NT2/D1 (cell line): ENCODE data around the gene DRD4.

Experiments used
- SUZ12 ChIP-seq: IDR thresholded peaks from 2 replicates; pipeline ENCODE4 v1.6.1; 2011; ENCODE audit not compliant: insufficient read length, insufficient read depth; ENCODE audit errors: extremely low read depth
- YY1 ChIP-seq: IDR thresholded peaks from 2 replicates; pipeline ENCODE4 v1.6.1; 2011; ENCODE audit not compliant: insufficient read length, insufficient read depth
- ZNF274 ChIP-seq: IDR thresholded peaks from 2 replicates; pipeline ENCODE4 v1.6.1; 2011; ENCODE audit warnings: mild to moderate bottlenecking, low read depth, low read length

DNA sequence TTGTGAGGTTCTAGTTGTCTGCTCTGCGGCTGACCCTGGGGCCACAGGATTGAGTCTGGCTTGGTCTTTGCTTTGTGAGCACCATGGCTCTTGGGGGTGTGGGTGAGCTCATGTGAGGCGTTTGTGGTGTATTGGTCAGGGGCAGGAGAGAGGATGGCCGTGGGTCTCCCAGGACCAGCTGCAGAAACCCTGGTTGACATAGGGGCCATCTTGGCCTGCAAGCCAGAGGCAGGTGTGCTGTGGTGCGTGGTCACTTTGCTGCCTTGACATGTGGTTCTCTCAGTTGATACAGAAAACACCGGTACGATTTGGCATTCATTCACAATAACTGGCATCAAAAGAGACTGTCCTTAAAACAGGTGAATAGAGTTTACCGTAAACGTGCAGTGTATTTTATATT is 49.5 kb upstream of the DRD4 start:
- TF ChIP-seq YY1 (no peak), SUZ12 (no peak), ZNF274 (no peak)
